H7 (cell line): ENCODE data around the gene ALG8. TPM values are rescaled to one million over a fixed set of nuclear protein-coding genes. Genes with fewer than 3 reads are reported as not detected.
"Not testable (repeated sequence)": the region's sequence is repeated elsewhere in the genome, so short reads cannot be mapped to it uniquely, and the experiment has no call there.

Source experiments
- DNase-seq: peaks from one replicate; pipeline ENCODE4 v3.0.0; 2012
- H3K27me3 ChIP-seq: 2 replicates; pipeline ENCODE4 v1.6.0; 2011; ENCODE audit warnings: mild to moderate bottlenecking, low read length; ENCODE audit not compliant: control insufficient read depth, insufficient read depth
- H3K36me3 ChIP-seq: replicated peaks from 2 replicates; pipeline ENCODE4 v1.5.1; 2011; ENCODE audit warnings: low read length; ENCODE audit not compliant: control insufficient read depth, insufficient read depth
- H3K4me3 ChIP-seq: 2 replicates; pipeline ENCODE4 v1.5.1; 2011; ENCODE audit warnings: low read depth, mild to moderate bottlenecking, control low read depth, low read length, moderate library complexity; ENCODE audit not compliant: insufficient read depth
- total RNA-seq: library from RNA; depleted of rRNA; stranded (reverse); fragments of >200 nt; shearing (Covaris generic); gene quantifications from 2 replicates; pipeline ENCODE4 v1.2.3, GENCODE V29; 2014; rRNA removed

Gene ALG8
- total RNA-seq, 1 experiment from 2014 or later: 58.1 TPM

DNA sequence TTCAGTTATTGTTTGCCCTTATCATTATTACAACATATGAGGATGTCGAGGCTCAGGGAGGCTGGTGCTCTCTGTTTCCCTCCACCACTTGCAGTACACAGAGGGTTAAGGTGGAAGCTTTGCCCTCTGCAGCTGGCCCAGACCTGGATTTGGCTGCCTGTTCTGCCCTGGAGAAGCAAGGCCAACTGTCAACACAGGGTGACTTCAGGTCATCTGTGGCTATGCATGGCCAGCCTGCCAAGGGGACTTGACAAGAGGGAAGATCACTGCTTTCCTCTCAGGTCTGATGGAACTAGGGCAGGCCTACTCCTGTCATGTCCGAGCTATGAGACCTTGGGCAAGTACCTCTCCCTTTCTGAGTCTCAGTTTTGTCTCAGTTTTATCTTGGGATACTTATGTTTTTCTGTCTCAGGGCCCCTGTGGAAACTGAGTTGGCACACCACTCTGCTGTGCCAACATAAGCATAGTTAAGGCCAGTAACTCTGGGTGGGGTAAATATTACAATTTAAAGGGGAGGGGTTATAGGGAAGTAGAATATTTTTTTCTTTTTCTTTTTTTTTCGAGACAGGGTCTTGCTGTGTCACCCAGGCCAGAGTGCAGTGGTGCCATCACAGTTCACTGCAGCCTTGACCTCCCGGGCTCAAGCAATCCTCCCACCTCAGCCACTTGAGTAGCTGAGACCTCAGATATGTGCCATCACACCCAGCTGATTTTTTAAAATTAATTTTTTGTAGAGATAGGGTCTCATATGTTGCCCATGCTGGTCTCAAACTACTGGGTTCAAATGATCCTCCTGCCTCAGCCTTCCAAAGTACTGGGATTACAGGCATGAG lies 78.1 kb downstream of the ALG8 start:
- Histone ChIP-seq H3K4me3 (no peak overlapping the region), H3K27me3 (no peaks in the 10 kb centered on the region), H3K36me3 (no peaks in the 10 kb centered on the region)
- DNase-seq: no peak

DNA sequence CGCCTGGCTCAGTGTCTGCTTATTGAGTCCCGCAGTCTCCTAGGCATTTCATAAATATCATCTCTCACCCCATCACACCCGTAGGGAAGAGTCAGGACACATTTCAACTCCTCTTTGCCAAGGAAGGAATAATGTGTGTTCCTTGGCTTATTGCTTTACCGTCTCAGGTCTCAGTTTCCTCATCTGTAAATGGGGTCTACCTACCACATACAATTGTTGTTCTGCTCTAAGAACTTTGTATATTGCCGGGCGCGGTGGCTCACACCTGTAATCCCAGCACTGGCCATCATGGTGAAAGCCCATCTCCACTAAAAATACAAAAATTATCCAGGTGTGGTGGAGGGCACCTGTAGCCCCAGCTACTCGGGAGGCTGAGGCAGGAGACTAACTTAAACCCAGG lies 78.9 kb downstream of the ALG8 start:
- DNase-seq: no peak
- no peak overlapping the region for H3K4me3 ChIP-seq

DNA sequence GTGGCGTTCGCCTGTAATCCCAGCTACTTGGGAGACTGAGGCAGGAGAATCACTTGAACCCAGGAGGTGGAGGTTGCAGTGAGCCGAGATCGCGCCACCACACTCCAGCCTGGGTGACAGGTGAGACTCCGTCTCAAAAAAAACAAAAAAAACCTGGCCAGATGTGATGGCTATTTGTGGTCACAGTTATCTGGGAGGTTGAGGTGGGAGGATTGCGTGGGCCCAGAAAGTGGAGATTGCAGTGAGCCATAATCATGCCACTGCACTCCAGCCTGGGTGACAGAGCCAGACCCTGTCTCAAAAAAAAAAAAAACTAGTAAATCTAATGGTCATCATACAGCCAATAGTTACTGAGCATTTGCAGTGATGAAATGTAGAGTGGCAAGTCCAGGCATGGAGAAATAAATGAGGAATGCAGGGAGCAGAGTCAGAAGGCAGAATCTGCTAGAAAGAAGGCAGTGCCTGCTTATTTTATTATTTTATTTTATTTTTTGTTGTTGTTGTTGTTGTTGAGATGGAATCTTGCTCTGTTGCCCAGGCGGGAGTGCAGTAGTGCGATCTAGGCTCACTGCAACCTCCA lies 79.6 kb downstream of the ALG8 start:
- not testable (repeated sequence) for H3K4me3 ChIP-seq, DNase-seq, H3K36me3 ChIP-seq, H3K27me3 ChIP-seq

More for the DNA sequence above, 78.9 kb downstream of the ALG8 start:
- Histone ChIP-seq H3K36me3 (no peaks in the 10 kb centered on the region), H3K27me3 (no peaks in the 10 kb centered on the region)

DNA sequence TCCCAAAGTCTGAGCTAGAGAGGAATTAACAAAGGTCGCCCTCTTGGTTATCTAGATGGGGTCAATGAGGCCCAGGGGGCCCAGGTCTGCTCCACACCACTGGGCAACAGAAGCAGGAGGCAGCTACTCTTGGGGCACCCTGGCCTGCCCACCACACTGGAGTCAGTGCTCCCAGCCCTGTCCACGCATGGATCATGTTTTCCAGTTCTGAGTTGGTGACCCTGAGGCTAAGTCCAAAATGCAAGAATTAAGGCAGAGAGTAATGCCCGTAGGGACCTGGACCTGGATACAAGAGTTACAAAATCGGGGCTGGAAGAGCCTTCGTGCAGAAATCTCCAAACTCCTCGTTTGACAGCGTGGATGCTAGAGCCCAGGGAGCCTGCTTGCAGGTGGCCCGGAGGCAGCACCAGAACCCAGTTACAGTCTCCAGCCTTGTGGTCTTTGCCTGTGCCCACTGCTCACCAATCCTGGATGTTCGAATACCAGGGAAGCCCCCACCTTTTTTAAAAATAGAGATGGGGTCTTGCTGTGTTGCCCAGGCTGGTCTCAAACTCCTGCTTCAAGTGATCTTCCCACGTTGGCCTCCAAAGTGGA lies 81.9 kb downstream of the ALG8 start:
- Histone ChIP-seq H3K36me3 (no peaks in the 10 kb centered on the region), H3K4me3 (no peak overlapping the region), H3K27me3 (no peaks in the 10 kb centered on the region)
- DNase-seq: no peak

DNA sequence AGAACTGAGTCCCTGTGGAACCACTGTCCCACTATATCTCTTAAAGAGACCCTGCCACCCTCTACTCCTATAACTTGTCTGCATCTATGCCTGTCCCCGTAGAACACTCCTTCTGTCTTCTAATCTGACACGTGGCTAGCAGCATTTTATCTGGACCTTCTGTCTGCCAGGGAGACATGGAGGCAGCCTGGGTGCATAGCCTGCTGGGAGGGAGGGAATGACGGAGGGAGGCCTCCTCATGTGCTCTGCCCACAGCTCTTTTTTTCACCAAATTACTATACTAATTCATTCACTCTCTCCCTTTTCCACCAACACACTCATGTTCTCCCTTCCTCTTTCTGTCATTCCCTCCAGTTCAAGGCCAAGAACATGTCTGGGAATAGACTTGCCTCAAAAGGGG lies 83.3 kb downstream of the ALG8 start:
- Histone ChIP-seq H3K27me3 (no peaks in the 10 kb centered on the region), H3K4me3 (no peak overlapping the region), H3K36me3 (no peaks in the 10 kb centered on the region)
- no peak for DNase-seq

DNA sequence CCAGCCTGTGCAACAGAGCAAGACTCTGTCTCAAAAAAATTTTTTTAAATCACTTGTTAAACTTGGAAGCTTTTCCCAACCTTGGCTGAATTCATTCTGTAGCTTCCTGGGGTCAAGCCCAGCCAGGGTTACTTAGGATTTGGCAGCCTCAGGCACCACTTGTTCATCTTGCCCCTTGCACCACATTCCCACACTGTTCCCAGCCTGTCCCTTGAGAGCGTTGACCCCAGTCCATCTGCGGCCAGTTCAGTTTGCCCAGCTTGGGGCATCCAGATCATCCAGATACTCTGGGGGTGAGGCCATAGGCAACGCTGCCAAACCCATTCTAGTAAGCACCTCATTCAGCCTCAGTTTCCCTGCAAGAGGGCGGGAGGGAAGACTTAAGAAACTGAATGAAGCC lies 84.5 kb downstream of the ALG8 start:
- no peak for DNase-seq
- H3K36me3 ChIP-seq: no peaks in the 10 kb centered on the region
- H3K4me3 ChIP-seq: no peak overlapping the region
- no peaks in the 10 kb centered on the region for H3K27me3 ChIP-seq

DNA sequence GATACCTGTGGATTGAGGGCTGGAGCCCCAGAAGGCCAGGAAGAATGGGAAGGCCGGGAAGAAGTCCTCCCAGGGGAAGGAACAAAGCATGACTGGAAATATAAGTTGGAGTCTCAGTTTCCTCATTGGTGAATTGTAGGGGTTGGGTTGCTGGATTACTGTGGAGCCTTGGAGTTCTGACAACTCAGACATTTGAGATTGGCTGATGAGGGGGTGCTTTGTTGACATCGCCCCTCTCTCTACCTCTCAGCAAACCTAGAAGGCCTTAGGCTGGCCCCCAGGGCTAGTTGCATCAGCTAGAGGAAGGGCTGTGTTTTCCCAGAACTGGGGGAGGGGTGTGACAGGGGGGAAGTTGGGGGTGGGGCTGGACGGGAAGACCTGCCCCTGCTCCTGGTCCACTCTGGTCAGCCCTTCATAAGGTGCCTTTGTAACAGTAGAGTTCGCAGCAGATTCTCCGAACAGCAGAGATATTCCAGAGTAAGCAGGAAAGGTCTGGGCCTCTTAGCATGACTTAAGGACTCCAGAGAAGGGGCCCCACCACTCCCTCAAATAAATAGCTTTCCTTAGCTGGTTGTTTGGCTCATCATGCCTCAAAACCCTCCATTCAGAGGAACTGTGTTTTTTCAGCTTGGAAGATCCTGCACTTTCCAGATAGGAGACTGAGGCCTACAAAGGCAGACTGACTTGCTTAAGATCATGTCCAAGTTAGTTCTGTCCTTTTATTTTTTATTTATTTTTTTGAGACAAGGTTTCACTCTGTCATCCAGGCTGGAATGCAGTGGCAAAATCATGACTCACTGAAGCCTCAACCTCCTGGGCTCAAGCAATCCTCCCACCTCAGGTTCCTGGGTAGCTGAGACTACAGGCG lies 88.2 kb downstream of the ALG8 start:
- DNase-seq: peak; percentile 82
- Histone ChIP-seq H3K4me3 (no peak overlapping the region), H3K36me3 (no peaks in the 10 kb centered on the region), H3K27me3 (no peaks in the 10 kb centered on the region)

Other genes starting within 250 kb of the ALG8 start
- gene INTS4, start 145.0 kb downstream of the ALG8 start, total RNA-seq: 33.2 and 36.7 TPM in 2 replicates
- gene KCTD14, start 116.3 kb downstream of the ALG8 start, total RNA-seq: 13.3 and 17.1 TPM in 2 replicates
- not detected in 2 replicates for gene THRSP, start 75.8 kb downstream of the ALG8 start, total RNA-seq
- gene NDUFC2, start 59.8 kb downstream of the ALG8 start, total RNA-seq: 153 and 258 TPM in 2 replicates
- gene KCTD21, start 49.0 kb upstream of the ALG8 start, total RNA-seq: 2.8 and 3.2 TPM in 2 replicates
- 5.1 and 7.5 TPM in 2 replicates for gene USP35, start 49.3 kb upstream of the ALG8 start, total RNA-seq